Smooth muscle cell (in vitro differentiated cells): ENCODE measurements around the gene CAMSAP1. TPM values are rescaled to one million over a fixed set of nuclear protein-coding genes. Genes with fewer than 3 reads are reported as not detected.

Source experiments
- DNase-seq: peaks from one replicate; lab custom pipeline; 2025; ENCODE audit not compliant: unreplicated experiment; lab: John Stamatoyannopoulos, UW
- H2AFZ ChIP-seq: fragments of 200-600 bp; sonication (generic); 2 replicates; pipeline ENCODE4 v1.6.0; 2016; ENCODE audit warnings: antibody characterized with exemption, low read depth, mild to moderate bottlenecking
- H3F3A ChIP-seq: fragments of 200-600 bp; sonication (generic); 2 replicates; pipeline ENCODE4 v1.6.0; 2017; ENCODE audit warnings: antibody characterized with exemption, low read depth
- H3K27ac ChIP-seq: fragments of 200-600 bp; sonication (generic); 2 replicates; pipeline ENCODE4 v1.5.1; 2016; ENCODE audit warnings: low read depth, mild to moderate bottlenecking
- H3K27me3 ChIP-seq: fragments of 200-600 bp; sonication (generic); 2 replicates; pipeline ENCODE4 v1.6.1; 2016; ENCODE audit warnings: low read depth, mild to moderate bottlenecking
- H3K36me3 ChIP-seq: fragments of 200-600 bp; sonication (generic); 2 replicates; pipeline ENCODE4 v1.5.1; 2016; ENCODE audit warnings: low read depth
- H3K4me1 ChIP-seq: fragments of 200-600 bp; sonication (generic); 2 replicates; pipeline ENCODE4 v1.5.1; 2016; ENCODE audit warnings: low read depth
- H3K4me2 ChIP-seq: fragments of 200-600 bp; sonication (generic); 2 replicates; pipeline ENCODE4 v1.6.0; 2016; ENCODE audit warnings: mild to moderate bottlenecking
- H3K4me3 ChIP-seq: fragments of 200-600 bp; sonication (generic); 2 replicates; pipeline ENCODE4 v1.5.1; 2016; ENCODE audit warnings: mild to moderate bottlenecking
- H3K79me2 ChIP-seq: fragments of 200-600 bp; sonication (generic); 2 replicates; pipeline ENCODE4 v1.6.0; 2016; ENCODE audit warnings: low read depth, mild to moderate bottlenecking
- H3K9ac ChIP-seq: fragments of 200-600 bp; sonication (generic); 2 replicates; pipeline ENCODE4 v1.6.0; 2016; ENCODE audit warnings: low read depth
- H3K9me3 ChIP-seq: fragments of 200-600 bp; sonication (generic); replicated peaks from 2 replicates; pipeline ENCODE4 v1.5.1; 2016; ENCODE audit warnings: low read depth
- H4K20me1 ChIP-seq: fragments of 200-600 bp; sonication (generic); 2 replicates; pipeline ENCODE4 v1.6.0; 2016; ENCODE audit warnings: low read depth
- CTCF ChIP-seq: fragments of 200-600 bp; sonication (generic); IDR thresholded peaks from 2 replicates; pipeline ENCODE4 v1.5.1; 2017; ENCODE audit warnings: borderline replicate concordance, mild to moderate bottlenecking, antibody characterized with exemption; ENCODE audit not compliant: insufficient read depth, poor library complexity, severe bottlenecking
- WGBS: methylation state at CpG from one replicate; pipeline ENCODE4 v1.1.7; 2016; ENCODE audit warnings: low lambda C conversion rate; 5-methylcytosine and 5-hydroxymethylcytosine counted together
- polyA plus RNA-seq: library from polyadenylated mRNA; unstranded; fragments of >200 nt; fragmentation: Nextera tagmentation; extraction: Ambion mirVana; gene quantifications from 2 replicates; pipeline ENCODE4 v1.2.1, GENCODE V29; 2016
- total RNA-seq: library from RNA; depleted of rRNA; stranded (reverse); fragments of >200 nt; gene quantifications from 2 replicates; pipeline ENCODE4 v1.2.3, GENCODE V29; 2014

Gene CAMSAP1
- total and polyA plus RNA-seq, 2 experiments from 2014 or later = 5.4 to 17.8 TPM

- Histone ChIP-seq H3F3A (peaks cover 7% of the 10 kb centered on the region), H3K36me3 (peaks cover 10% of the 10 kb centered on the region), H3K4me3 (no peak overlapping the region), H3K27me3 (no peaks in the 10 kb centered on the region), H3K9ac (no peak overlapping the region), H3K27ac (no peak overlapping the region), H3K9me3 (no peaks in the 10 kb centered on the region), H4K20me1 (peaks cover 91% of the 10 kb centered on the region), H3K4me1 (no peaks in the 10 kb centered on the region), H2AFZ (no peak overlapping the region), H3K4me2 (no peak overlapping the region), H3K79me2 (peaks cover 52% of the 10 kb centered on the region)
- DNase-seq = no peak
- 96% methylated on average over 13 of the region's 13 CpGs for WGBS
- TF ChIP-seq CTCF = no peak
Measured at GRCh38 chr9:135827866-135828580, 79.3 kb downstream of the CAMSAP1 start.

DNA sequence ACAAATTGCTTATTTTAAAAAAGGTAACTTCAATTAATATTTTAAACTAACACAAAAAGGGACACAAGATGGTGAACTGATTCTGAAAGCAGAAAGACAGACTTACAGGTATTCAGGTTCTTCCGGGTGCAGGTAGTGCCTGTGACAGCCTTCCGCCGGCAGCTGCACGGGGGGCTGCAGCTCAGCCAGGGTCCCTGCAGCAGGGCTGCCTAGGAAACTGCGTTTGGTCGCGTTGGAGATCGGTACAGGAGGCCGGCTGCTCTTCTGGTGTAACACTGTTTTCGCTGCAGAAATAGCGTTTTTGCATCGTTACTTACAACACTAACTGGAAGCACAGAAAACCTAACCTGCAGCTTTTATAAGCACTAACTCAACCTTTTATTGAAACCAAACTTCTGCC is 80.0 kb downstream of the CAMSAP1 start:
- DNase-seq = no peak
- Histone ChIP-seq H3K36me3 (peaks cover 10% of the 10 kb centered on the region), H3K9me3 (no peaks in the 10 kb centered on the region), H3K9ac (no peak overlapping the region), H3F3A (peaks cover 7% of the 10 kb centered on the region), H3K79me2 (peaks cover 46% of the 10 kb centered on the region), H3K27me3 (no peaks in the 10 kb centered on the region), H3K27ac (no peak overlapping the region), H3K4me3 (no peak overlapping the region), H2AFZ (no peak overlapping the region), H3K4me1 (no peaks in the 10 kb centered on the region), H3K4me2 (no peak overlapping the region), H4K20me1 (peaks cover 85% of the 10 kb centered on the region)
- TF ChIP-seq CTCF = no peak
- WGBS = 97% methylated on average over 12 of the region's 12 CpGs

DNA sequence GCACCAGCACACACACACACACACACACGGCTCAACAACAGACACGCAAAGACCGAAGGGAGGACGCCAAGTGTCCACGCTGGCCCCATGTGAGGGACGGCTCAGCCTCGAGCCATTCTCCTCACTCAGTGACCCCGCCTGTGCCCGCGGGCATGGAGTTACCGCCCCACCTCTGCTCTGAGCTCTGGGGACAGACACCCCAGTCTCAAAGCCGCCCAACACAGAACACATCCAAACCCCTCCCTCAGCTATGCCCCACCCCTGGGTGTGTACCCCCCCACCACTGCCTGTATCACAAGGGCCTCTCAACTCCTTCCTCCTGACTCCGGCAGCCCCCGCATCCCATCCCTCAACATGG is 81.2 kb downstream of the CAMSAP1 start:
- H3K27ac ChIP-seq = no peak overlapping the region
- peaks cover 10% of the 10 kb centered on the region for H3K36me3 ChIP-seq
- H3F3A ChIP-seq = peaks cover 6% of the 10 kb centered on the region
- H2AFZ ChIP-seq = no peak overlapping the region
- DNase-seq = no peak
- no peak overlapping the region for H3K4me3 ChIP-seq
- H3K27me3 ChIP-seq = no peaks in the 10 kb centered on the region
- no peaks in the 10 kb centered on the region for H3K4me1 ChIP-seq
- H3K4me2 ChIP-seq = no peak overlapping the region
- TF ChIP-seq CTCF = no peak
- no peak overlapping the region for H3K9ac ChIP-seq
- WGBS = 97% methylated on average over 11 of the region's 14 CpGs
- peaks cover 74% of the 10 kb centered on the region for H4K20me1 ChIP-seq
- no peaks in the 10 kb centered on the region for H3K9me3 ChIP-seq
- H3K79me2 ChIP-seq = peaks cover 35% of the 10 kb centered on the region
